Left lung (tissue), 10 donors: ENCODE results near the gene TRPM5. TPM values are rescaled to one million over a fixed set of nuclear protein-coding genes. Genes with fewer than 3 reads are reported as not detected.

Source experiments
- ATAC-seq: fragments of 200-7000 bp; cut with Tn5 transposase; one replicate; pipeline ENCODE4 v1.9.1; 2020; ENCODE audit warnings: moderate library complexity
- DNase-seq, 4 donors: peaks; one replicate each; pipeline ENCODE4 v3.0.0-alpha.2; 2013 to 2020
- H3K27ac ChIP-seq, 2 donors: fragments of 200-600 bp; sonication (generic) in 1 of 2; one replicate each; pipeline versions ENCODE4 v1.5.0 to v1.8.0; 2020 to 2021
- H3K27me3 ChIP-seq, 2 donors: fragments of 200-600 bp; sonication (generic) in 1 of 2; one replicate each; pipeline versions ENCODE4 v1.5.0 to v1.8.0; 2020 to 2021
- H3K36me3 ChIP-seq, 2 donors: fragments of 200-600 bp; sonication (generic) in 1 of 2; one replicate each; pipeline versions ENCODE4 v1.5.0 to v1.8.0; 2020 to 2021
- H3K4me1 ChIP-seq, 2 donors: fragments of 200-600 bp; one replicate each; pipeline ENCODE4 v1.8.0; 2021
- H3K4me3 ChIP-seq, 2 donors: fragments of 200-600 bp; sonication (generic) in 1 of 2; one replicate each; pipeline versions ENCODE4 v1.5.0 to v1.8.0; 2020 to 2021; ENCODE audit warnings: mild to moderate bottlenecking in 1 of 2
- H3K9me3 ChIP-seq, 2 donors: fragments of 200-600 bp; sonication (generic) in 1 of 2; one replicate each; pipeline versions ENCODE4 v1.5.0 to v1.8.0; 2020 to 2021
- intact Hi-C, 2 donors: fragments of 100-400 bp; cut with DNase I; formaldehyde crosslinking; loops; one replicate each; pipeline versions ENCODE4 v1.11.2 to v1.14.2; 2022
- polyA plus RNA-seq, 6 donors: library from polyadenylated mRNA; unstranded; fragments of 120-200 nt; gene quantifications; one replicate each; pipeline ENCODE4 v1.2.1, GENCODE V29; 2013; ENCODE audit not compliant: insufficient read length in 6 of 6
- total RNA-seq, 2 donors: library from RNA; stranded (reverse); fragmentation: NEBNext Ultra II Directional; extraction: Animal tissue kit (Norgen Biotek cat#: 25700); gene quantifications; one replicate each; pipeline ENCODE4 v1.2.1, GENCODE V29; 2021
- TF ChIP-seq, protein P1 (sequence below), 2 donors: fragments of 200-600 bp; sonication (generic) in 1 of 2; IDR thresholded peaks; one replicate each; pipeline versions ENCODE4 v1.5.0 to v1.8.0; 2021; ENCODE audit warnings: antibody characterized with exemption in 2 of 2
- donor health status: DM: no; HTN: yes; CAD: no.
- donor health status: DM: no; HTN: no; CAD: no.

TRPM5 gene
- total and polyA plus RNA-seq, 8 donors: 0.14 to 0.40 (median 0.31) TPM; not detected in 2

DNA sequence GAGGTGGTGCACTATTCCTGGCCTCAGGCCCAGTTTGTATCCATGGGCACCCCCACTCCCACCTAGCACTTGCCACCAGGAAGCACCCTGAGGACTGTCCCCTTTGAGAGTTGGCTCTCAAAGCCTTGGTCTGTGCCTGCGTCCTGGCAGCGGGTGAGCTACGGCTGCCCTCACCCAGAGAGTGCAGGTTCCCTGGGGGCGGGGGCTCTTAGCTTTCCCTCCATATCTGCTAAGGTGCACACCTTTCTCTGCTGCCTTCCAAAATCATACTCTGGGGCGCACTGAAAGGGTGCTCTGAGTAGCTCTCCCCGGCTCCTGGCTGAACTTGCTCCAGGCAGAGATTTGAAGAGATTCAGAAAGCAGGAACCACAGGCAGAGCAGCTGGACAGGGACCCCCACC, 7.6 kb upstream of the TRPM5 start:
- ATAC-seq (no peak), DNase-seq (peak in 1 of 4 donors; percentile 2)
- intact Hi-C loops: no loop called here
- Histone ChIP-seq H3K4me1 (peaks cover 0 to 16% of the 10 kb centered on the region in 2 donors), H3K9me3 (no peaks in the 10 kb centered on the region), H3K27ac (no peak overlapping the region), H3K27me3 (no peaks in the 10 kb centered on the region), H3K36me3 (no peaks in the 10 kb centered on the region), H3K4me3 (no peak overlapping the region)
- TF ChIP-seq, protein P1, sequence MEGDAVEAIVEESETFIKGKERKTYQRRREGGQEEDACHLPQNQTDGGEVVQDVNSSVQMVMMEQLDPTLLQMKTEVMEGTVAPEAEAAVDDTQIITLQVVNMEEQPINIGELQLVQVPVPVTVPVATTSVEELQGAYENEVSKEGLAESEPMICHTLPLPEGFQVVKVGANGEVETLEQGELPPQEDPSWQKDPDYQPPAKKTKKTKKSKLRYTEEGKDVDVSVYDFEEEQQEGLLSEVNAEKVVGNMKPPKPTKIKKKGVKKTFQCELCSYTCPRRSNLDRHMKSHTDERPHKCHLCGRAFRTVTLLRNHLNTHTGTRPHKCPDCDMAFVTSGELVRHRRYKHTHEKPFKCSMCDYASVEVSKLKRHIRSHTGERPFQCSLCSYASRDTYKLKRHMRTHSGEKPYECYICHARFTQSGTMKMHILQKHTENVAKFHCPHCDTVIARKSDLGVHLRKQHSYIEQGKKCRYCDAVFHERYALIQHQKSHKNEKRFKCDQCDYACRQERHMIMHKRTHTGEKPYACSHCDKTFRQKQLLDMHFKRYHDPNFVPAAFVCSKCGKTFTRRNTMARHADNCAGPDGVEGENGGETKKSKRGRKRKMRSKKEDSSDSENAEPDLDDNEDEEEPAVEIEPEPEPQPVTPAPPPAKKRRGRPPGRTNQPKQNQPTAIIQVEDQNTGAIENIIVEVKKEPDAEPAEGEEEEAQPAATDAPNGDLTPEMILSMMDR (IDR thresholded peaks at IDR 0.05): no peak

DNA sequence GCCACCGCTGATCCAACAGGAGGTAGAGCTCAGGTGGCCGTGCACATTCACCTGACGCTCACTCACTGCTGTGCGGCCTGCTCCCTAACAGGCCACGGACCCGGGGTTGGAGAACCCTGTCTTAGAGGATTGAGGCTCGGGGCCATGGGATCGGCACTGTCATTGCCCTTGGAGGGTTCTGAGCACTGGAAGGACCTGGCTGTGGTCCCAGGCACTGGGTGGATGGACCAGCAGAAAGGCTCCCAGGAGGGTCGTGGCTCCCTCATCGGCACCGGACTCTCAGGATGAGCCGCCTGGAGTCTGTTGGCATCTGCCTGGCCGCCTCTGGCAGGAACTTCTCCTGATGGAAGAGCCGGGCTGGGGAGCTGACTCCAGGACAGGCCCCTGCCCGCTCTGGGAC, 7.0 kb upstream of the TRPM5 start:
- intact Hi-C loops: no loop called here
- H3K9me3 ChIP-seq: no peaks in the 10 kb centered on the region
- no peak overlapping the region for H3K27ac ChIP-seq
- no peak overlapping the region for H3K4me3 ChIP-seq
- TF ChIP-seq, protein P1 (IDR thresholded peaks at IDR 0.05): no peak
- ATAC-seq (no peak), DNase-seq (peak in 2 of 4 donors; percentile 26 to 65)
- no peaks in the 10 kb centered on the region for H3K36me3 ChIP-seq
- H3K4me1 ChIP-seq: peaks cover under 1 to 21% of the 10 kb centered on the region in 2 donors
- H3K27me3 ChIP-seq: peaks cover 0 to 4% of the 10 kb centered on the region in 2 donors

DNA sequence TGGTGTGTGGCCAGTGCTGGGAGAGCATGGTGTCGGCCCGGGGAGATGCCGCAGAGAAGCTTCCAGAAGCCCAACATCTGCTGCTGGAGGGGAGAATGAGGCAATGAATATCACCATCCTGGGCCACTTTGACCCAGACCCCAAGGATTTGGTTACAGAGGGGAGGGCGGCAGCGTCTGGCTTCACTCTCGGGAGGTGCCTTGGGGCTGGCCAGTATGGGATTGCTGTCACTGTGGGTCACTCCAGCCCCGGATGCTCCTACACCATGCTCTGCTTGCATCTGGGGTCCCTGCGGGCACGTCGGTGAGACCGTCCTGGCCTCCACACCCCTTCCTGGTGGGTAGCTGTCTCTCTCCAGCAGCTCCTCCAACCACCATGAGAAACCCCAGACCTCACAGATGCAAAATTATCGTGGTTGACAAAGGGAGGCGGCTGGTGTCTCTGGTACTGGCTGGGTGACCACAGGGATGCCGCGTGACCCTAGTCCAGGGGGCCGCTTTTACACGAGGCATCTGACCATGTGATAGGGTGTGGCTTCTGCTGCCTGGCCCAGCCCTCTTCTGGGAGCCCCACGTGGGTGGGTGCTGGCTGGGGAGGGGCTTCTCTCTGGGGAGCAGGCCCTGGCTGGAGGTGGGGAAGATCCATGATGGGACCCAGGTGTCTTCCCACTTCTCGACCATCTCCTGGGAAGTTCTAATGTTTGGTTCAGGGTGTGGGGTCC, 6.2 kb upstream of the TRPM5 start:
- peaks cover 0 to 12% of the 10 kb centered on the region in 2 donors for H3K27me3 ChIP-seq
- no peak overlapping the region for H3K27ac ChIP-seq
- DNase-seq (peak in 1 of 4 donors; percentile 27), ATAC-seq (no peak)
- H3K9me3 ChIP-seq: no peaks in the 10 kb centered on the region
- H3K4me3 ChIP-seq: no peak overlapping the region
- H3K36me3 ChIP-seq: no peaks in the 10 kb centered on the region
- peaks cover 8 to 30% of the 10 kb centered on the region in 2 donors for H3K4me1 ChIP-seq
- TF ChIP-seq, protein P1 (IDR thresholded peaks at IDR 0.05): no peak
- intact Hi-C loops: no loop called here

DNA sequence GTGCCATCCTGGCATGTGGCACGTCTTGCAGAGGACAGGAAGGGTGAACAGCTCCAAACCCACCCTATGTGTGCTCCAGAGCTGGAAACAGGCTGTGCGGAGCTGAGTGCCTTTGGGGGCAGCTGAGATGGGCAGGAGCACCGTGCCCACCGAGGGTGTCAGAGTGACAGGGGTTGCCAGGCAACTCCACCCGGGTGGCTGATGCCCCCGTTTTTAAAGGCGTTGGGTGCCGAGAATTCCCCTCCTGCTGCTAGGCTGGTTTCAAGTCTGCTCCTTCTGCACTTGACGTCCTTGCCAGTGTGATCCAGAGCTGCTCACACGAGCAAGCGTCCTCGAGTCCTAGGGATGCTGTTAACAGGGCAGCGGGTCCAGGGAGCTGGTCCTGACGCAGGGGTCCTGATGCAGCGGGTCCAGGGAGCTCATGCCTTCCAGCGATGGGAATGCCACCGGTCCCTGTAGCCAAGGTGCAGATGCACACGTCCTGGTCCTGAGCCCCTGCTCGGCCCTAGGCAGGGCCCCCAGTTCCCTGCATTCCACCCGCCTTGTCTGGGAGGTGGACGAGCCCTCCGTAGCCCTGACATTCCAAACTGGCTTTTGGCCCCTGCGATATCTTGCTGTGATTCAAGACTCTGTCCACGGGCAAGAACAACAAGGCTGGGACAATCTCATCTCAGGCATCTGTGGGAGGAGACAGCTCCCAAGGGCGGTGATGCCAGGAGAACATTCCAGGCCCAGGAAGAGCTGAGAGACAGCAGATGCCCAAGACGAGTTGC, 5.4 kb upstream of the TRPM5 start:
- no peak overlapping the region for H3K27ac ChIP-seq
- no peak overlapping the region for H3K4me3 ChIP-seq
- TF ChIP-seq, protein P1 (IDR thresholded peaks at IDR 0.05): no peak
- no peaks in the 10 kb centered on the region for H3K36me3 ChIP-seq
- intact Hi-C loops: no loop called here
- DNase-seq (peak in 1 of 4 donors; percentile 27), ATAC-seq (no peak)
- peaks cover 8 to 34% of the 10 kb centered on the region in 2 donors for H3K4me1 ChIP-seq
- H3K9me3 ChIP-seq: no peaks in the 10 kb centered on the region
- H3K27me3 ChIP-seq: peaks cover 0 to 16% of the 10 kb centered on the region in 2 donors
